Activated naive CD4-positive, alpha-beta T cell treated with anti-CD3 and anti-CD28 coated beads for 36 hours (primary cell): ENCODE data around the gene FAM83C. TPM values are rescaled to one million over a fixed set of nuclear protein-coding genes. Genes with fewer than 3 reads are reported as not detected.

Experiments
- CTCF ChIA-PET: fragments of 350-600 bp; sonication (Branson Sonifier 250); formaldehyde crosslinking; loops from one replicate; lab custom pipeline; 2021; ENCODE audit warnings: antibody characterized with exemption; lab: Charles Lee
- DNase-seq: peaks from one replicate; pipeline ENCODE4 v3.0.0-alpha.2; 2020
- H3K27ac Mint-ChIP-seq: one replicate; pipeline ENCODE4 v1.8.0; 2021; ENCODE audit warnings: mild to moderate bottlenecking, mixed read lengths
- H3K27me3 Mint-ChIP-seq: one replicate; pipeline ENCODE4 v1.8.0; 2021; ENCODE audit warnings: low read depth, mixed read lengths
- H3K36me3 Mint-ChIP-seq: one replicate; pipeline ENCODE4 v1.8.0; 2021; ENCODE audit warnings: low read depth, mixed read lengths
- H3K4me1 Mint-ChIP-seq: one replicate; pipeline ENCODE4 v1.8.0; 2021; ENCODE audit warnings: low read depth, mixed read lengths
- H3K4me3 Mint-ChIP-seq: one replicate; pipeline ENCODE4 v1.8.0; 2021; ENCODE audit warnings: mild to moderate bottlenecking, moderate library complexity, mixed read lengths
- H3K9me3 Mint-ChIP-seq: one replicate; pipeline ENCODE4 v1.8.0; 2021; ENCODE audit warnings: mixed read lengths
- intact Hi-C: fragments of 100-400 bp; cut with micrococcal nuclease; formaldehyde crosslinking; loops from one replicate; pipeline ENCODE4 v1.15.1; 2023
- total RNA-seq, 2 experiments: library from RNA; stranded (reverse); gene quantifications; one replicate each; pipeline ENCODE4 v1.2.3, GENCODE V29; 2021

FAM83C gene
- total RNA-seq, 2 experiments from 2014 or later: not detected

- no peak overlapping the region for H3K27ac Mint-ChIP-seq
- no peaks in the 10 kb centered on the region for H3K36me3 Mint-ChIP-seq
- no peaks in the 10 kb centered on the region for H3K9me3 Mint-ChIP-seq
- no peak overlapping the region for H3K4me3 Mint-ChIP-seq
- H3K4me1 Mint-ChIP-seq: no peaks in the 10 kb centered on the region
- CTCF ChIA-PET: no interaction called here
- DNase-seq: no peak
- intact Hi-C loops: no loop called here
- no peaks in the 10 kb centered on the region for H3K27me3 Mint-ChIP-seq
Measured at GRCh38 chr20:35295058-35295457, 2.8 kb upstream of the FAM83C start.

GRCh38 chr20:35294293-35294685 lies 2.1 kb upstream of the FAM83C start:
- H3K4me3 Mint-ChIP-seq: no peak overlapping the region
- no peaks in the 10 kb centered on the region for H3K36me3 Mint-ChIP-seq
- intact Hi-C loops: no loop called here
- no peaks in the 10 kb centered on the region for H3K4me1 Mint-ChIP-seq
- DNase-seq: no peak
- H3K27ac Mint-ChIP-seq: no peak overlapping the region
- no peaks in the 10 kb centered on the region for H3K9me3 Mint-ChIP-seq
- CTCF ChIA-PET: no interaction called here
- H3K27me3 Mint-ChIP-seq: no peaks in the 10 kb centered on the region

GRCh38 chr20:35293303-35294292 lies 1.4 kb upstream of the FAM83C start:
- no peaks in the 10 kb centered on the region for H3K4me1 Mint-ChIP-seq
- H3K4me3 Mint-ChIP-seq: no peak overlapping the region
- no peaks in the 10 kb centered on the region for H3K36me3 Mint-ChIP-seq
- no peak for DNase-seq
- intact Hi-C loops: no loop called here
- no peak overlapping the region for H3K27ac Mint-ChIP-seq
- H3K9me3 Mint-ChIP-seq: no peaks in the 10 kb centered on the region
- H3K27me3 Mint-ChIP-seq: no peaks in the 10 kb centered on the region
- CTCF ChIA-PET: no interaction called here

GRCh38 chr20:35292504-35293285 lies 470 bp upstream of the FAM83C start:
- H3K27ac Mint-ChIP-seq: no peak overlapping the region
- CTCF ChIA-PET: no interaction called here
- no peak overlapping the region for H3K4me3 Mint-ChIP-seq
- no peak for DNase-seq
- H3K27me3 Mint-ChIP-seq: no peaks in the 10 kb centered on the region
- H3K36me3 Mint-ChIP-seq: no peaks in the 10 kb centered on the region
- no peaks in the 10 kb centered on the region for H3K9me3 Mint-ChIP-seq
- no peaks in the 10 kb centered on the region for H3K4me1 Mint-ChIP-seq
- intact Hi-C loops: no loop called here

GRCh38 chr20:35290887-35291417 lies 1.3 kb downstream of the FAM83C start:
- CTCF ChIA-PET: no interaction called here
- no peak overlapping the region for H3K27ac Mint-ChIP-seq
- H3K4me3 Mint-ChIP-seq: no peak overlapping the region
- H3K4me1 Mint-ChIP-seq: peaks cover 2% of the 10 kb centered on the region
- no peaks in the 10 kb centered on the region for H3K27me3 Mint-ChIP-seq
- no peaks in the 10 kb centered on the region for H3K9me3 Mint-ChIP-seq
- no peaks in the 10 kb centered on the region for H3K36me3 Mint-ChIP-seq
- intact Hi-C loops: no loop called here
- no peak for DNase-seq

- Mint-ChIP-seq H3K36me3 (no peaks in the 10 kb centered on the region), H3K4me1 (peaks cover 7% of the 10 kb centered on the region), H3K27me3 (no peaks in the 10 kb centered on the region), H3K9me3 (no peaks in the 10 kb centered on the region), H3K4me3 (no peak overlapping the region), H3K27ac (no peak overlapping the region)
- CTCF ChIA-PET: interaction anchor here (1.0 to 1.7 kb wide), 2 partner anchors 12 to 166 kb away, joined by 3 to 5 read pairs; no protein-coding TSS in a partner anchor
- intact Hi-C loops: no loop called here
- DNase-seq: no peak
Measured at GRCh38 chr20:35290186-35290886, 1.9 kb downstream of the FAM83C start.

- Mint-ChIP-seq H3K4me3 (no peak overlapping the region), H3K4me1 (peaks cover 17% of the 10 kb centered on the region), H3K27me3 (no peaks in the 10 kb centered on the region), H3K36me3 (peaks cover under 1% of the 10 kb centered on the region), H3K9me3 (no peaks in the 10 kb centered on the region), H3K27ac (no peak overlapping the region)
- intact Hi-C loops: no loop called here
- CTCF ChIA-PET: interaction anchor here (0.5 to 1.7 kb wide), 4 partner anchors 14 to 839 kb away, joined by 3 to 6 read pairs (median 4); no protein-coding TSS in a partner anchor
- DNase-seq: no peak
Measured at GRCh38 chr20:35288325-35289060, 3.7 kb downstream of the FAM83C start.

GRCh38 chr20:35287509-35288324 lies 4.5 kb downstream of the FAM83C start:
- intact Hi-C loops: no loop called here
- no peak for DNase-seq
- peaks cover 4% of the 10 kb centered on the region for H3K36me3 Mint-ChIP-seq
- no peaks in the 10 kb centered on the region for H3K9me3 Mint-ChIP-seq
- no peaks in the 10 kb centered on the region for H3K27me3 Mint-ChIP-seq
- peaks cover 20% of the 10 kb centered on the region for H3K4me1 Mint-ChIP-seq
- no peak overlapping the region for H3K27ac Mint-ChIP-seq
- CTCF ChIA-PET: interaction anchor here (0.5 to 0.8 kb wide), 2 partner anchors 17 to 104 kb away, joined by 4 to 6 read pairs; no protein-coding TSS in a partner anchor
- H3K4me3 Mint-ChIP-seq: no peak overlapping the region

DNA sequence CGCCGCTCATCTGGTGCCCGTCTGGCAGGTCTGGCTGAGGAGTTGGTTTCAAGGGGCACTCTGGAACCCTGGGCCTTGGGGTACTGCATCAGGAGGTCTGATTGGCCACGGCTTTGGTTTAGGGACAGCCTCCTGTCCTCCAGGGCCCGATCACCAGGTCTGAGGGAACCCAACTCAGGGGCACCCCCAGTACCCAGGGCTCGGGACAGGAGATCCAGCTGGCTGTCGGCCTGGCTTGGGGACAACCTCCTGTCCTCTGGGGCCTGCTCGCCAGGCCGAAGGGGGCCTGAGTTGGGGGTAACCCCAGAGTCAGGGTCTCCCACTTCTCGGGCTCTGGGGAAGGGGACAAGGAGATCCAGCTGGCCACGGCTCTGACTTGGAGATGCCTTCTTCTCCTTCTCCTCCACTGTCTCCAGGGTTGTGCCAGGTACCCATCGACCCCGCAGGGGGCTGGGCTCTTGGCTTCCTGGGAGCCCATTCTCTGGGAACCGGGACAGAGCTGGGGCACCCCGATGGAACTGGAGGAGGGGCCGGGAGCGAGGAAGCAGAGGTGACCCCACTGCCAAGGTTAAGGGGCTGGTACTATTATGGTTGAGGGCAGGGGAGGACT lies 5.2 kb downstream of the FAM83C start:
- peaks cover 25% of the 10 kb centered on the region for H3K4me1 Mint-ChIP-seq
- H3K27ac Mint-ChIP-seq: no peak overlapping the region
- CTCF ChIA-PET: interaction anchor here (0.6 kb wide), 1 partner anchor 254 kb away, joined by 3 read pairs; no protein-coding TSS in a partner anchor
- no peak for DNase-seq
- H3K9me3 Mint-ChIP-seq: no peaks in the 10 kb centered on the region
- no peaks in the 10 kb centered on the region for H3K27me3 Mint-ChIP-seq
- peaks cover 9% of the 10 kb centered on the region for H3K36me3 Mint-ChIP-seq
- intact Hi-C loops: no loop called here
- H3K4me3 Mint-ChIP-seq: no peak overlapping the region

- Mint-ChIP-seq H3K36me3 (peaks cover 10% of the 10 kb centered on the region), H3K27ac (peak overlapping the region; percentile 10), H3K4me3 (peak overlapping the region; percentile 84), H3K9me3 (no peaks in the 10 kb centered on the region), H3K27me3 (no peaks in the 10 kb centered on the region), H3K4me1 (peaks cover 25% of the 10 kb centered on the region)
- intact Hi-C loops: no loop called here
- no peak for DNase-seq
- CTCF ChIA-PET: interaction anchor here (0.6 kb wide), 1 partner anchor 255 kb away, joined by 3 read pairs; no protein-coding TSS in a partner anchor
Measured at GRCh38 chr20:35286077-35286898, 5.9 kb downstream of the FAM83C start.
